Skeletal muscle cell (primary cell): ENCODE data around the gene CSAD.
"Not testable (repeated sequence)": the region's sequence is repeated elsewhere in the genome, so short reads cannot be mapped to it uniquely, and the experiment has no call there.

Source experiments
- DNase-seq: peaks from one replicate; pipeline ENCODE4 v3.0.0-alpha.2; 2010; ENCODE audit warnings: low read depth
- H3K4me3 ChIP-seq: 2 replicates; pipeline ENCODE4 v1.5.1; 2011; ENCODE audit warnings: low read depth, mild to moderate bottlenecking, control low read depth, low read length, moderate library complexity

CSAD gene

GRCh38 chr12:53219292-53219955, 38.7 kb upstream of the CSAD start:
- no peak for DNase-seq
- H3K4me3 ChIP-seq: peak overlapping the region; percentile 80

- DNase-seq: no peak
- H3K4me3 ChIP-seq: peak overlapping the region; percentile 80
These were observed 38.0 kb upstream of the CSAD start for GRCh38 chr12:53218551-53219291.

- peak overlapping the region; percentile 80 for H3K4me3 ChIP-seq
- no peak for DNase-seq
These were observed 37.2 kb upstream of the CSAD start for GRCh38 chr12:53217931-53218307.

GRCh38 chr12:53217051-53217930, 36.6 kb upstream of the CSAD start:
- DNase-seq: no peak
- peak overlapping the region; percentile 80 for H3K4me3 ChIP-seq

- no peak for DNase-seq
- no peak overlapping the region for H3K4me3 ChIP-seq
These were observed 34.8 kb upstream of the CSAD start for GRCh38 chr12:53215497-53215896.

GRCh38 chr12:53214687-53215455, 34.1 kb upstream of the CSAD start:
- DNase-seq: no peak
- H3K4me3 ChIP-seq: no peak overlapping the region

GRCh38 chr12:53214221-53214620, 33.5 kb upstream of the CSAD start:
- no peak overlapping the region for H3K4me3 ChIP-seq
- no peak for DNase-seq

GRCh38 chr12:53213348-53213747, 32.6 kb upstream of the CSAD start:
- H3K4me3 ChIP-seq: no peak overlapping the region
- no peak for DNase-seq

GRCh38 chr12:53212931-53213330, 32.2 kb upstream of the CSAD start:
- no peak overlapping the region for H3K4me3 ChIP-seq
- DNase-seq: no peak

GRCh38 chr12:53211476-53212381, 31.0 kb upstream of the CSAD start:
- DNase-seq: no peak
- no peak overlapping the region for H3K4me3 ChIP-seq

- no peak for DNase-seq
- no peak overlapping the region for H3K4me3 ChIP-seq
These were observed 30.1 kb upstream of the CSAD start for GRCh38 chr12:53210843-53211242.

- no peak overlapping the region for H3K4me3 ChIP-seq
- no peak for DNase-seq
These were observed 28.2 kb upstream of the CSAD start for GRCh38 chr12:53208877-53209463.

- no peak overlapping the region for H3K4me3 ChIP-seq
- no peak for DNase-seq
These were observed 27.7 kb upstream of the CSAD start for GRCh38 chr12:53208435-53208834.

GRCh38 chr12:53207042-53207441, 26.3 kb upstream of the CSAD start, which contains the start of gene ITGB7:
Gene ITGB7 (minus strand): TSS chr12:53207251. CDS start chr12:53200443, 6,808 bp downstream.
- no peak for DNase-seq

GRCh38 chr12:53205747-53206419, 25.2 kb upstream of the CSAD start:
- H3K4me3 ChIP-seq: no peak overlapping the region
- peak; percentile 75 for DNase-seq

More at GRCh38 chr12:53207042-53207441, 26.3 kb upstream of the CSAD start, which contains the start of gene ITGB7:
- H3K4me3 ChIP-seq: no peak within 1 kb of the TSS

- H3K4me3 ChIP-seq: no peak overlapping the region
- no peak for DNase-seq
These were observed 23.6 kb upstream of the CSAD start for GRCh38 chr12:53204351-53204750.

GRCh38 chr12:53202316-53202715, 21.6 kb upstream of the CSAD start:
- DNase-seq, H3K4me3 ChIP-seq: not testable (repeated sequence)
